Gastrocnemius medialis (tissue), 4 donors: Measurements from ENCODE around the gene IMP3. TPM values are rescaled to one million over a fixed set of nuclear protein-coding genes. Genes with fewer than 3 reads are reported as not detected.
A peak's percentile ranks its signal among the peaks of the same experiment; 100 is the strongest.

Experiments
- ATAC-seq, 2 donors: fragments of 150-250 bp; one replicate each; pipeline ENCODE4 v1.9.1; 2016
- DNase-seq, 2 donors: peaks; one replicate each; pipeline ENCODE4 v3.0.0-alpha.2; 2019
- H3K27ac ChIP-seq, 4 donors: fragments of 200-600 bp; sonication (generic); 1 replicate in 1 of 4; 2 replicates in 3 of 4; pipeline ENCODE4 v1.5.1; 2016 to 2018; ENCODE audit warnings: mild to moderate bottlenecking in 2 of 4, moderate library complexity in 1 of 4
- H3K27me3 ChIP-seq, 3 donors: fragments of 200-600 bp; sonication (generic) in 2 of 3; 1 replicate in 1 of 3; 2 replicates in 2 of 3; pipeline versions ENCODE4 v1.5.1 to v1.6.0; 2016 to 2019; ENCODE audit warnings: mild to moderate bottlenecking in 1 of 3, moderate library complexity in 1 of 3
- H3K36me3 ChIP-seq, 2 donors: fragments of 200-600 bp; sonication (generic) in 1 of 2; one replicate each; pipeline ENCODE4 v1.5.1; 2017 to 2018
- H3K4me1 ChIP-seq, 2 donors: fragments of 200-600 bp; sonication (generic) in 1 of 2; one replicate each; pipeline ENCODE4 v1.5.1; 2016 to 2017; ENCODE audit warnings: mild to moderate bottlenecking in 2 of 2
- H3K4me3 ChIP-seq, 4 donors: fragments of 200-600 bp; sonication (generic) in 3 of 4; 1 replicate in 1 of 4; 2 replicates in 3 of 4; pipeline ENCODE4 v1.5.1; 2016 to 2019; ENCODE audit warnings: mild to moderate bottlenecking in 2 of 4
- H3K9me3 ChIP-seq, 3 donors: fragments of 200-600 bp; sonication (generic) in 2 of 3; 1 replicate in 1 of 3; 2 replicates in 2 of 3; pipeline ENCODE4 v1.5.1; 2016 to 2019
- CTCF ChIP-seq, 5 experiments: fragments of 450-650 bp in 3 of 5; fragments of 200-600 bp in 2 of 5; sonication (generic) in 2 of 5; IDR thresholded peaks in 4 of 5; conservative IDR thresholded peaks in 1 of 5; 1 replicate in 4 of 5; 2 replicates in 1 of 5; pipeline ENCODE4 v1.5.1; 2016 to 2019; ENCODE audit warnings: antibody characterized with exemption in 5 of 5, mild to moderate bottlenecking in 3 of 5, moderate library complexity in 3 of 5
- POLR2A ChIP-seq, 2 donors: fragments of 450-650 bp; IDR thresholded peaks; one replicate each; pipeline ENCODE4 v1.6.1; 2017; ENCODE audit warnings: antibody characterized with exemption in 2 of 2, mild to moderate bottlenecking in 2 of 2, moderate library complexity in 2 of 2
- in situ Hi-C, 4 donors: fragments of 200-750 bp; cut with MboI; loops; one replicate each; pipeline versions ENCODE4 v1.15.0 to v1.8.0; 2017; ENCODE audit warnings: low sequenced_read_pairs in 4 of 4
- intact Hi-C: fragments of 100-400 bp; cut with DNase I; formaldehyde crosslinking; loops from one replicate; pipeline ENCODE4 v1.15.1; 2023; ENCODE audit warnings: low total_unique reads
- total RNA-seq, 4 donors: library from RNA; depleted of rRNA; stranded (reverse); fragments of >200 nt; gene quantifications; one replicate each; pipeline versions ENCODE4 v1.1.0 to v1.2.3, GENCODE V29; 2016

IMP3 gene
- total RNA-seq, 4 donors from 2014 or later = 110 to 184 (median 153) TPM

- TF ChIP-seq CTCF (IDR thresholded peaks at IDR 0.05 in 4 of 5, conservative IDR thresholded peaks at IDR 0.05 in 1 of 5) = no peak
- TF ChIP-seq POLR2A (IDR thresholded peaks at IDR 0.05) = no peak
- peak overlapping the region; percentile 80 to 87 (median 84) for H3K27ac ChIP-seq
- in situ Hi-C loops (loop anchor here in 2 of 4 donors (25.0 kb wide), 1 partner anchor 286 kb away; the partner anchor contains the start of gene MAN2C1 (in 2 of the 2)), intact Hi-C loops (no loop called here)
- peak overlapping the region; percentile 74 to 85 (median 76) for H3K4me3 ChIP-seq
- peak; percentile 20 to 34 for ATAC-seq
- no peaks in the 10 kb centered on the region for H3K9me3 ChIP-seq
- H3K36me3 ChIP-seq = no peaks in the 10 kb centered on the region
- DNase-seq = no peak
- peaks cover 26 to 28% of the 10 kb centered on the region in 2 donors for H3K4me1 ChIP-seq
- H3K27me3 ChIP-seq = no peaks in the 10 kb centered on the region
Measured at GRCh38 chr15:75648156-75649000, 8.4 kb upstream of the IMP3 start.

GRCh38 chr15:75647370-75648155, 7.5 kb upstream of the IMP3 start, which contains the start of gene SNX33:
Gene SNX33 (plus strand): TSS chr15:75647912. CDS start chr15:75649103, 1,191 bp downstream.
- peak; percentile 78 to 80 for ATAC-seq
- DNase-seq = peak; percentile 38 to 57
- intact Hi-C loops = no loop called here
- Histone ChIP-seq H3K27ac (peak within 1 kb of the TSS; percentile 80 to 87 (median 84)), H3K27me3 (no peaks in the 10 kb centered on the region), H3K4me3 (peak within 1 kb of the TSS; percentile 74 to 85 (median 76)), H3K36me3 (no peaks in the 10 kb centered on the region), H3K9me3 (no peaks in the 10 kb centered on the region), H3K4me1 (peaks cover 21 to 25% of the 10 kb centered on the region in 2 donors)
- TF ChIP-seq CTCF (IDR thresholded peaks at IDR 0.05 in 4 of 5, conservative IDR thresholded peaks at IDR 0.05 in 1 of 5) = peak in 4 of 5 experiments; percentile 48 to 69 (median 52)
- peak; percentile 48 to 61 for TF ChIP-seq POLR2A (IDR thresholded peaks at IDR 0.05)
- in situ Hi-C loops = loop anchor here in 2 of 4 donors (25.0 kb wide), 1 partner anchor 285 kb away; the partner anchor contains the start of gene MAN2C1 (in 2 of the 2)

- H3K4me1 ChIP-seq = peaks cover 14 to 20% of the 10 kb centered on the region in 2 donors
- in situ Hi-C loops = loop anchor here in 2 of 4 donors (25.0 kb wide), 1 partner anchor 285 kb away; the partner anchor contains the start of gene MAN2C1 (in 2 of the 2)
- peak overlapping the region; percentile 74 to 85 (median 76) for H3K4me3 ChIP-seq
- peak; percentile 27 to 34 for ATAC-seq
- peak overlapping the region; percentile 80 to 87 (median 84) for H3K27ac ChIP-seq
- H3K9me3 ChIP-seq = no peaks in the 10 kb centered on the region
- no peaks in the 10 kb centered on the region for H3K36me3 ChIP-seq
- intact Hi-C loops = no loop called here
- H3K27me3 ChIP-seq = no peaks in the 10 kb centered on the region
- TF ChIP-seq POLR2A (IDR thresholded peaks at IDR 0.05) (no peak), CTCF (IDR thresholded peaks at IDR 0.05 in 4 of 5, conservative IDR thresholded peaks at IDR 0.05 in 1 of 5) (no peak)
- no peak for DNase-seq
Measured at GRCh38 chr15:75646944-75647364, 6.9 kb upstream of the IMP3 start.

GRCh38 chr15:75646112-75646943, 6.3 kb upstream of the IMP3 start:
- H3K27me3 ChIP-seq = no peaks in the 10 kb centered on the region
- intact Hi-C loops = no loop called here
- peak overlapping the region; percentile 74 to 85 (median 76) for H3K4me3 ChIP-seq
- ATAC-seq (no peak), DNase-seq (no peak)
- TF ChIP-seq POLR2A (IDR thresholded peaks at IDR 0.05) (no peak), CTCF (IDR thresholded peaks at IDR 0.05 in 4 of 5, conservative IDR thresholded peaks at IDR 0.05 in 1 of 5) (no peak)
- in situ Hi-C loops = loop anchor here in 2 of 4 donors (25.0 kb wide), 1 partner anchor 284 kb away; the partner anchor contains the start of gene MAN2C1 (in 2 of the 2)
- H3K27ac ChIP-seq = peak overlapping the region; percentile 80 to 87 (median 84)
- peaks cover 12 to 13% of the 10 kb centered on the region in 2 donors for H3K4me1 ChIP-seq
- H3K36me3 ChIP-seq = no peaks in the 10 kb centered on the region
- H3K9me3 ChIP-seq = no peaks in the 10 kb centered on the region
